K562 (cell line): ENCODE measurements around the gene CDNF. TPM values are rescaled to one million over a fixed set of nuclear protein-coding genes. Genes with fewer than 3 reads are reported as not detected.
A peak's percentile ranks its signal among the peaks of the same experiment; 100 is the strongest.

ENCODE experiments used
- ATF1 ChIP-seq, 2 experiments: fragments of 450-650 bp in 1 of 2; IDR thresholded peaks; 2 replicates each; pipeline ENCODE4 v1.6.1; 2016; ENCODE audit warnings: missing compliant biosample characterization in 1 of 2, missing genetic modification characterization in 1 of 2
- CTBP1 ChIP-seq: fragments of 450-650 bp; IDR thresholded peaks from 2 replicates; pipeline ENCODE4 v1.6.1; 2016; ENCODE audit warnings: borderline replicate concordance
- FOXJ2 ChIP-seq: fragments of 200-800 bp; sonication (Bioruptor generic); IDR thresholded peaks from 2 replicates; pipeline ENCODE4 v1.6.1; 2016; ENCODE audit warnings: missing genetic modification characterization, missing compliant biosample characterization
- FOXJ3 ChIP-seq: sonication (generic); formaldehyde crosslinking; IDR thresholded peaks from 2 replicates; pipeline ENCODE4 v1.4.0; 2020; ENCODE audit warnings: mild to moderate bottlenecking, missing genetic modification reagents
- FUS ChIP-seq: fragments of 200-400 bp; formaldehyde crosslinking; optimal IDR thresholded peaks from 2 replicates; pipeline ENCODE3; 2017; ENCODE audit warnings: low read depth, low read length
- PHF20 ChIP-seq: fragments of 450-650 bp; IDR thresholded peaks from 2 replicates; pipeline ENCODE4 v1.6.1; 2018; ENCODE audit not compliant: partially characterized antibody
- PHF21A ChIP-seq: fragments of 450-650 bp; IDR thresholded peaks from 2 replicates; pipeline ENCODE4 v1.6.1; 2017; ENCODE audit warnings: low read depth, borderline replicate concordance
- ZNF263 ChIP-seq: sonication (generic); formaldehyde crosslinking; IDR thresholded peaks from 2 replicates; pipeline ENCODE4 v1.8.0; 2022; ENCODE audit warnings: mild to moderate bottlenecking, missing genetic modification reagents, borderline replicate concordance
- polyA plus RNA-seq, 8 experiments: library from polyadenylated mRNA; depleted of rRNA in 4 of 8; stranded (reverse) in 5 of 8; unstranded in 3 of 8; fragments of >200 nt; fragmentation: Nextera tagmentation in 2 of 8; fragmentation: Illumina TruSeq in 1 of 8; extraction: Ambion mirVana in 2 of 8; extraction: Trizol in 1 of 8; gene quantifications; 2 replicates each; pipeline versions ENCODE4 v1.2.1 to v1.2.3, GENCODE V29; 2011 to 2014; ENCODE audit warnings: inconsistent platforms in 1 of 8, missing spikeins in 1 of 8
- total RNA-seq, 7 experiments: library from RNA; depleted of rRNA in 6 of 7; stranded (reverse); fragments of >200 nt in 6 of 7; fragmentation: Illumina TruSeq in 2 of 7; extraction: Trizol in 2 of 7; gene quantifications; 2 replicates each; pipeline versions ENCODE4 v1.2.1 to v1.2.3, GENCODE V29; 2011 to 2021; ENCODE audit warnings: low replicate concordance in 1 of 7
- TF ChIP-seq, protein P1 (sequence below): fragments of 250-450 bp; sonication (Bioruptor Pico); IDR thresholded peaks from 2 replicates; pipeline ENCODE4 v1.9.0; 2021; ENCODE audit warnings: mild to moderate bottlenecking, inconsistent platforms
- TF ChIP-seq, protein P2 (sequence below), 2 experiments: fragments of 450-650 bp in 1 of 2; sonication (generic) in 1 of 2; formaldehyde crosslinking in 1 of 2; IDR thresholded peaks in 1 of 2; conservative IDR thresholded peaks in 1 of 2; 2 replicates each; pipeline versions ENCODE4 v1.6.1 to v1.8.1; 2016 to 2023; ENCODE audit warnings: mild to moderate bottlenecking in 2 of 2, moderate library complexity in 2 of 2, inconsistent platforms in 1 of 2, missing genetic modification reagents in 1 of 2
- TF ChIP-seq, protein P3 (sequence below), 2 experiments: fragments of 150-350 bp in 1 of 2; IDR thresholded peaks; 2 replicates each; pipeline ENCODE4 v1.6.1; 2012 to 2016; ENCODE audit warnings: low read depth in 2 of 2, low read length in 2 of 2, mild to moderate bottlenecking in 1 of 2, moderate library complexity in 1 of 2
- TF ChIP-seq, protein P4 (sequence below): fragments of 250-450 bp; sonication (Bioruptor Pico); IDR thresholded peaks from 2 replicates; pipeline ENCODE4 v1.8.0; 2021; ENCODE audit warnings: borderline replicate concordance, mild to moderate bottlenecking, moderate library complexity; ENCODE audit not compliant: poor library complexity, severe bottlenecking
- TF ChIP-seq, protein P5 (sequence below): fragments of 450-650 bp; IDR thresholded peaks from 2 replicates; pipeline ENCODE4 v1.7.1; 2018; ENCODE audit warnings: mild to moderate bottlenecking, low read depth; ENCODE audit not compliant: partially characterized antibody

Gene CDNF
- total and polyA plus RNA-seq, 9 of the 15 experiments (the other 6 are each of a cell fraction or from before 2014, with no cell fraction given) = 0.18 to 1.6 (median 0.61) TPM

DNA sequence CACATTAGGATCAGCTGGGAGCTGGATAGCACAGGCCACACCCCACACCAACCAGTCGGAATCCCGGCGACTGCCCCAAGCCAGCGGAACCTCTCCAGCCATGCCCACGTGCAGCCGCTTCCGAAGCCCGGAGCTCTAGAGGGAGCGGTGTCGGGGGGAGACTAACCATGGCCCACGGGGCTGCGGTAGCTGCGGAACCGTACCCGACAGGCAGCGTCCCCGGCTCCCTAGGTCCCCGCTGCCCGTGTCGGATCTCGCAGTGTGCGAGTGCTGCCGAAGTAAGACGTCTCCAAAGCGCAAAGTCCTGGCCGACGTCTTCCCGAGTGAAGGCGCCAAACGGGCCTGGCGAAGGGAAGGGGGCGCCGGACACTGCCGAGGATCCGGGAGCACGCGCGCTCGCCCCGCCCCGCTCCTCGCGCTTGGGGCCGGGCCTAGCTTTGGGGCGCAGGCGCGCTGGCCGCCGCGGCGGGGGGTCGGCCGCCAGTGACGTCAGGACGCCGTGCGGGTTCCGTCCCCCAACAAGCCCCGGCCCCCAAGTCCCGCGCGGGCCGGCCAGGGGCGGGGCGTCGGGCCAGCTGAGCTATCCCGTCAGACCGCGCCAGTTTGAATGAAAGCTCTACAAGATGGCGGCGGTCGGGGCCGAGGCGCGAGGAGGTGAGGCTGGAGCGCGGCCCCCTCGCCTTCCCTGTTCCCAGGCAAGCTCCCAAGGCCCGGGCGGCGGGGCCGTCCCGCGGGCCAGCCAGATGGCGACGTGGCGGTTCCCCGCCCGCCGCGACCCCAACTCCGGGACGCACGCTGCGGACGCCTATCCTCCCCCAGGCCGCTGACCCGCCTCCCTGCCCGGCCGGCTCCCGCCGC is 40.7 kb upstream of the CDNF start, which contains the start of gene SUV39H2 (continued):
- TF ChIP-seq, protein P1, sequence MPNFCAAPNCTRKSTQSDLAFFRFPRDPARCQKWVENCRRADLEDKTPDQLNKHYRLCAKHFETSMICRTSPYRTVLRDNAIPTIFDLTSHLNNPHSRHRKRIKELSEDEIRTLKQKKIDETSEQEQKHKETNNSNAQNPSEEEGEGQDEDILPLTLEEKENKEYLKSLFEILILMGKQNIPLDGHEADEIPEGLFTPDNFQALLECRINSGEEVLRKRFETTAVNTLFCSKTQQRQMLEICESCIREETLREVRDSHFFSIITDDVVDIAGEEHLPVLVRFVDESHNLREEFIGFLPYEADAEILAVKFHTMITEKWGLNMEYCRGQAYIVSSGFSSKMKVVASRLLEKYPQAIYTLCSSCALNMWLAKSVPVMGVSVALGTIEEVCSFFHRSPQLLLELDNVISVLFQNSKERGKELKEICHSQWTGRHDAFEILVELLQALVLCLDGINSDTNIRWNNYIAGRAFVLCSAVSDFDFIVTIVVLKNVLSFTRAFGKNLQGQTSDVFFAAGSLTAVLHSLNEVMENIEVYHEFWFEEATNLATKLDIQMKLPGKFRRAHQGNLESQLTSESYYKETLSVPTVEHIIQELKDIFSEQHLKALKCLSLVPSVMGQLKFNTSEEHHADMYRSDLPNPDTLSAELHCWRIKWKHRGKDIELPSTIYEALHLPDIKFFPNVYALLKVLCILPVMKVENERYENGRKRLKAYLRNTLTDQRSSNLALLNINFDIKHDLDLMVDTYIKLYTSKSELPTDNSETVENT (CRISPR knock-in tag) = 0 out of 2 replicates have a peak, but pooled peaks have one; percentile 42
- TF ChIP-seq FOXJ2 (tag) (0 out of 2 replicates have a peak, but pooled peaks have one; percentile 18), PHF21A (0 out of 2 replicates have a peak, but pooled peaks have one; percentile 40), ZNF263 (CRISPR knock-in tag) (peak; percentile 63; the same call in 1 of the 2 replicates), ATF1 (CRISPR knock-in tag; IDR thresholded peaks at IDR 0.05) (peak; percentile 23; the same call in 1 of the 2 replicates), ATF1 (tag; IDR thresholded peaks at IDR 0.05) (peak; percentile 93), FUS (peak; percentile 47), PHF20 (peak; percentile 59), CTBP1 (peak; percentile 75; the same call in 1 of the 2 replicates), FOXJ3 (CRISPR knock-in tag) (no peak)
- TF ChIP-seq, protein P2, sequence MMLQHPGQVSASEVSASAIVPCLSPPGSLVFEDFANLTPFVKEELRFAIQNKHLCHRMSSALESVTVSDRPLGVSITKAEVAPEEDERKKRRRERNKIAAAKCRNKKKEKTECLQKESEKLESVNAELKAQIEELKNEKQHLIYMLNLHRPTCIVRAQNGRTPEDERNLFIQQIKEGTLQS (IDR thresholded peaks at IDR 0.05) = no peak
- TF ChIP-seq, protein P2 (CRISPR knock-in tag; conservative IDR thresholded peaks at IDR 0.05) = peak; percentile 59; the same call in 1 of the 2 replicates
- TF ChIP-seq, protein P3, sequence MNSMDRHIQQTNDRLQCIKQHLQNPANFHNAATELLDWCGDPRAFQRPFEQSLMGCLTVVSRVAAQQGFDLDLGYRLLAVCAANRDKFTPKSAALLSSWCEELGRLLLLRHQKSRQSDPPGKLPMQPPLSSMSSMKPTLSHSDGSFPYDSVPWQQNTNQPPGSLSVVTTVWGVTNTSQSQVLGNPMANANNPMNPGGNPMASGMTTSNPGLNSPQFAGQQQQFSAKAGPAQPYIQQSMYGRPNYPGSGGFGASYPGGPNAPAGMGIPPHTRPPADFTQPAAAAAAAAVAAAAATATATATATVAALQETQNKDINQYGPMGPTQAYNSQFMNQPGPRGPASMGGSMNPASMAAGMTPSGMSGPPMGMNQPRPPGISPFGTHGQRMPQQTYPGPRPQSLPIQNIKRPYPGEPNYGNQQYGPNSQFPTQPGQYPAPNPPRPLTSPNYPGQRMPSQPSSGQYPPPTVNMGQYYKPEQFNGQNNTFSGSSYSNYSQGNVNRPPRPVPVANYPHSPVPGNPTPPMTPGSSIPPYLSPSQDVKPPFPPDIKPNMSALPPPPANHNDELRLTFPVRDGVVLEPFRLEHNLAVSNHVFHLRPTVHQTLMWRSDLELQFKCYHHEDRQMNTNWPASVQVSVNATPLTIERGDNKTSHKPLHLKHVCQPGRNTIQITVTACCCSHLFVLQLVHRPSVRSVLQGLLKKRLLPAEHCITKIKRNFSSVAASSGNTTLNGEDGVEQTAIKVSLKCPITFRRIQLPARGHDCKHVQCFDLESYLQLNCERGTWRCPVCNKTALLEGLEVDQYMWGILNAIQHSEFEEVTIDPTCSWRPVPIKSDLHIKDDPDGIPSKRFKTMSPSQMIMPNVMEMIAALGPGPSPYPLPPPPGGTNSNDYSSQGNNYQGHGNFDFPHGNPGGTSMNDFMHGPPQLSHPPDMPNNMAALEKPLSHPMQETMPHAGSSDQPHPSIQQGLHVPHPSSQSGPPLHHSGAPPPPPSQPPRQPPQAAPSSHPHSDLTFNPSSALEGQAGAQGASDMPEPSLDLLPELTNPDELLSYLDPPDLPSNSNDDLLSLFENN (IDR thresholded peaks at IDR 0.05; ENCODE audit: low read depth in 2 of 2, low read length in 2 of 2) = no peak
- TF ChIP-seq, protein P4, sequence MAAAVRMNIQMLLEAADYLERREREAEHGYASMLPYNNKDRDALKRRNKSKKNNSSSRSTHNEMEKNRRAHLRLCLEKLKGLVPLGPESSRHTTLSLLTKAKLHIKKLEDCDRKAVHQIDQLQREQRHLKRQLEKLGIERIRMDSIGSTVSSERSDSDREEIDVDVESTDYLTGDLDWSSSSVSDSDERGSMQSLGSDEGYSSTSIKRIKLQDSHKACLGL (CRISPR knock-in tag) = peak; percentile 4
- TF ChIP-seq, protein P5, sequence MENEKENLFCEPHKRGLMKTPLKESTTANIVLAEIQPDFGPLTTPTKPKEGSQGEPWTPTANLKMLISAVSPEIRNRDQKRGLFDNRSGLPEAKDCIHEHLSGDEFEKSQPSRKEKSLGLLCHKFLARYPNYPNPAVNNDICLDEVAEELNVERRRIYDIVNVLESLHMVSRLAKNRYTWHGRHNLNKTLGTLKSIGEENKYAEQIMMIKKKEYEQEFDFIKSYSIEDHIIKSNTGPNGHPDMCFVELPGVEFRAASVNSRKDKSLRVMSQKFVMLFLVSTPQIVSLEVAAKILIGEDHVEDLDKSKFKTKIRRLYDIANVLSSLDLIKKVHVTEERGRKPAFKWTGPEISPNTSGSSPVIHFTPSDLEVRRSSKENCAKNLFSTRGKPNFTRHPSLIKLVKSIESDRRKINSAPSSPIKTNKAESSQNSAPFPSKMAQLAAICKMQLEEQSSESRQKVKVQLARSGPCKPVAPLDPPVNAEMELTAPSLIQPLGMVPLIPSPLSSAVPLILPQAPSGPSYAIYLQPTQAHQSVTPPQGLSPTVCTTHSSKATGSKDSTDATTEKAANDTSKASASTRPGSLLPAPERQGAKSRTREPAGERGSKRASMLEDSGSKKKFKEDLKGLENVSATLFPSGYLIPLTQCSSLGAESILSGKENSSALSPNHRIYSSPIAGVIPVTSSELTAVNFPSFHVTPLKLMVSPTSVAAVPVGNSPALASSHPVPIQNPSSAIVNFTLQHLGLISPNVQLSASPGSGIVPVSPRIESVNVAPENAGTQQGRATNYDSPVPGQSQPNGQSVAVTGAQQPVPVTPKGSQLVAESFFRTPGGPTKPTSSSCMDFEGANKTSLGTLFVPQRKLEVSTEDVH = peak; percentile 26
